SK-N-SH (cell line): ENCODE measurements around the gene PSMD8.

Experiments used
- TF ChIP-seq, protein P1 (sequence below): IDR thresholded peaks from 2 replicates; pipeline ENCODE4 v1.6.1; 2012; ENCODE audit warnings: mild to moderate bottlenecking, low read depth, low read length, moderate library complexity
- TF ChIP-seq, protein P2 (sequence below): fragments of 200-600 bp; sonication (generic); IDR thresholded peaks from 2 replicates; pipeline ENCODE4 v1.6.1; 2017; ENCODE audit warnings: antibody characterized with exemption, mild to moderate bottlenecking, moderate library complexity

DNA sequence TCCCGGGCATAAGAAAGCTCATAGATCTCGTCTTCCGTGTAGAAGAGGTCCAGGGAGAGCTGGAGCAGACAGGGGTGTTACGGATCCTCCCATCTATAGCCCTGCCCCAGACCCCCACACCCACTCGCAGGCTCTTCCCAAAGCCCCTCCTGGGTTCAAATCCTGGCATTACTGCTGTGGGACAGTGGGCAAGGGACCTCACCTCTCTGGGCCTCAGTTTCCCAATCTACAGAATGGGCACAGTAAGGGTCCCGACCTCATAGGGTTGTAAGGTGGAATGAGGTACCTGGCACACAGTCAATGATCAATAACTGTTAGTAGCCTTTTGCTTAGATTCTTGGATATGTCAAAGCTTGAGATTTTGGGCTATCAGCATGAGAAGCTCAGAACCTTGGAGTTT lies 39.0 kb downstream of the PSMD8 start:
- TF ChIP-seq, protein P1, sequence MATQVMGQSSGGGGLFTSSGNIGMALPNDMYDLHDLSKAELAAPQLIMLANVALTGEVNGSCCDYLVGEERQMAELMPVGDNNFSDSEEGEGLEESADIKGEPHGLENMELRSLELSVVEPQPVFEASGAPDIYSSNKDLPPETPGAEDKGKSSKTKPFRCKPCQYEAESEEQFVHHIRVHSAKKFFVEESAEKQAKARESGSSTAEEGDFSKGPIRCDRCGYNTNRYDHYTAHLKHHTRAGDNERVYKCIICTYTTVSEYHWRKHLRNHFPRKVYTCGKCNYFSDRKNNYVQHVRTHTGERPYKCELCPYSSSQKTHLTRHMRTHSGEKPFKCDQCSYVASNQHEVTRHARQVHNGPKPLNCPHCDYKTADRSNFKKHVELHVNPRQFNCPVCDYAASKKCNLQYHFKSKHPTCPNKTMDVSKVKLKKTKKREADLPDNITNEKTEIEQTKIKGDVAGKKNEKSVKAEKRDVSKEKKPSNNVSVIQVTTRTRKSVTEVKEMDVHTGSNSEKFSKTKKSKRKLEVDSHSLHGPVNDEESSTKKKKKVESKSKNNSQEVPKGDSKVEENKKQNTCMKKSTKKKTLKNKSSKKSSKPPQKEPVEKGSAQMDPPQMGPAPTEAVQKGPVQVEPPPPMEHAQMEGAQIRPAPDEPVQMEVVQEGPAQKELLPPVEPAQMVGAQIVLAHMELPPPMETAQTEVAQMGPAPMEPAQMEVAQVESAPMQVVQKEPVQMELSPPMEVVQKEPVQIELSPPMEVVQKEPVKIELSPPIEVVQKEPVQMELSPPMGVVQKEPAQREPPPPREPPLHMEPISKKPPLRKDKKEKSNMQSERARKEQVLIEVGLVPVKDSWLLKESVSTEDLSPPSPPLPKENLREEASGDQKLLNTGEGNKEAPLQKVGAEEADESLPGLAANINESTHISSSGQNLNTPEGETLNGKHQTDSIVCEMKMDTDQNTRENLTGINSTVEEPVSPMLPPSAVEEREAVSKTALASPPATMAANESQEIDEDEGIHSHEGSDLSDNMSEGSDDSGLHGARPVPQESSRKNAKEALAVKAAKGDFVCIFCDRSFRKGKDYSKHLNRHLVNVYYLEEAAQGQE = no peak
- TF ChIP-seq, protein P2, sequence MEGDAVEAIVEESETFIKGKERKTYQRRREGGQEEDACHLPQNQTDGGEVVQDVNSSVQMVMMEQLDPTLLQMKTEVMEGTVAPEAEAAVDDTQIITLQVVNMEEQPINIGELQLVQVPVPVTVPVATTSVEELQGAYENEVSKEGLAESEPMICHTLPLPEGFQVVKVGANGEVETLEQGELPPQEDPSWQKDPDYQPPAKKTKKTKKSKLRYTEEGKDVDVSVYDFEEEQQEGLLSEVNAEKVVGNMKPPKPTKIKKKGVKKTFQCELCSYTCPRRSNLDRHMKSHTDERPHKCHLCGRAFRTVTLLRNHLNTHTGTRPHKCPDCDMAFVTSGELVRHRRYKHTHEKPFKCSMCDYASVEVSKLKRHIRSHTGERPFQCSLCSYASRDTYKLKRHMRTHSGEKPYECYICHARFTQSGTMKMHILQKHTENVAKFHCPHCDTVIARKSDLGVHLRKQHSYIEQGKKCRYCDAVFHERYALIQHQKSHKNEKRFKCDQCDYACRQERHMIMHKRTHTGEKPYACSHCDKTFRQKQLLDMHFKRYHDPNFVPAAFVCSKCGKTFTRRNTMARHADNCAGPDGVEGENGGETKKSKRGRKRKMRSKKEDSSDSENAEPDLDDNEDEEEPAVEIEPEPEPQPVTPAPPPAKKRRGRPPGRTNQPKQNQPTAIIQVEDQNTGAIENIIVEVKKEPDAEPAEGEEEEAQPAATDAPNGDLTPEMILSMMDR = no peak
